SW 1271 (cell line): ENCODE results near the gene SORCS2.
A peak's percentile ranks its signal among the peaks of the same experiment; 100 is the strongest.

ENCODE experiments used
- DNase-seq, 2 experiments: peaks; one replicate each; lab custom pipeline; 2025; lab: John Stamatoyannopoulos, UW

SORCS2 gene

GRCh38 chr4:7244331-7244665 lies 52.0 kb downstream of the SORCS2 start:
- DNase-seq: no peak

GRCh38 chr4:7244751-7245320 lies 52.5 kb downstream of the SORCS2 start:
- DNase-seq: no peak

DNA sequence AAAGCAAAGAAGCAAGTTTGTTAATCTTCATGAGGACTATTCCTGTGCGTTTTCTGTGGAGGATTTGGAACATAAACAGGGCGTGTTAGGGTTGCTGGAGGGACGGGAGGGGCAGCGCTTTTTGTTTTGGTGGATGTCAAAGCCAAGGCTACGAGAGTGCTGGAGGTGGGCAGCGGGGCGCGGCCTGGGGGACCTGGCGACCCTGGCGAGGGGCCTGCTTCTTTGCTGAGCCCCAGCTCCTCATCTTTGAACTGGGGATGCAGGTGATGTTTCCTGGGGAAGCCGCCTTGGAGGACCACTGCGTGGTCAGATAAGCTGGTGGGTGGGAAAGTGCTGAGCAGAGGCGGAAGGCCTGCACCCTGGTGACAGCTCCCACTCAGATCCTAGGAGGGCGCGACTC lies 55.2 kb downstream of the SORCS2 start:
- DNase-seq: no peak

DNA sequence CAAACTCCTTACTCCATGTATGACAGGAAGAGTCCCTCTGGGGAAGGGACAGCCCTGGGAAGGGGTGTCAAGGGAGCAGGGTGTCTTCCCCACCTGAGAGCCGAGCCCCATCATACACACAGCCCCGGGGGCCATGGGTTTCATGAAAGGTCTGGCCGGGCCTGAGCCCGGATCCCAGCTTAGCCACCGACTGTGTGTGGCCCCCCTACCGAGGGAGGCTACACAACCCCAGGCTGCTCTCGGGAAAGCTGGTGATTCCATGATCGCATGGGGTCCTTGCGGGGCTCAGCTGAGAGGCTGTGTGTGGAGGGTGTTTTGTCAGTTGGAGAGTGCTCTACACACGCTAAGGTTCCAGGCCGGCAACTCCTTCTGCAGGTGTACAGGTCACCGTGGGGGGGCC lies 55.6 kb downstream of the SORCS2 start:
- DNase-seq: no peak

GRCh38 chr4:7248857-7249256 lies 56.5 kb downstream of the SORCS2 start:
- no peak for DNase-seq

DNA sequence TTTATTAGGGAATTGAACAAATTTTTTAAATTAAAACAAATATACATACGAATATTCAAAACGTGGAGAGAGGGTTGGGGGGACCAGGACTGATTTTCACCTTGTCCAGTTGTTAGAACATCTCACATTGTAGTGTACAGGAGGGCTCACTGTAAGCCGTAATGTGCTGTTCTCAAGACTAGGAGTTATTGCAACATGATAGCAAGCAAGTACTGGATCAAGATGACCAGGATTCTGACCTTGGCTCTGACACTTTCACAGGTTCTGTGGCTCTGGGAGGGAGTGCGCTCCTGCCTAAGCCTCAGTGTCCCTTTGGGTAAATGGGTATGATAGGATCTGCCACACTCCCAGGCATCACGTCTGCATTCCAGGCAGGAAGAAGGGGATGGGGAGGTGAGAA lies 59.0 kb downstream of the SORCS2 start:
- no peak for DNase-seq

DNA sequence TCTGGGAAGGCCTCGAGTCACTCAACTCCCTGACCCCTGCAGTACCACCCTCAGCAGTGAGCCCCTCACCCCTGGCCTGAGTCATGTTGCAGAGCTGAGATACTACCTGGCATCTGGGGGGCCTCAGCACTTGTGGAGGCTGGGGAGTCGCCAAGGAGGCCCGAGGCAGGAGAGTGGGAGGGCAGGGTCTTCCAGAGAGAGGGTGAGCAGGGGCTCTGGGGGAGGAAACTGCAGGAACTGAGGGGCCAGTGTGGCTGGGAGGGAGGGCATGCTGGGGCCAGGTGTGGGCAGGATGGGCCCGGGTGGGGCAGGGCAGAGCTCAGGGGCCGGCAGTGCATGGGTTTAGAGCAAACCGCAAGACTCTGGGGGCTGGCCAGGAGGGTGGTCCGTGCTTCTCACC lies 59.7 kb downstream of the SORCS2 start:
- no peak for DNase-seq

DNA sequence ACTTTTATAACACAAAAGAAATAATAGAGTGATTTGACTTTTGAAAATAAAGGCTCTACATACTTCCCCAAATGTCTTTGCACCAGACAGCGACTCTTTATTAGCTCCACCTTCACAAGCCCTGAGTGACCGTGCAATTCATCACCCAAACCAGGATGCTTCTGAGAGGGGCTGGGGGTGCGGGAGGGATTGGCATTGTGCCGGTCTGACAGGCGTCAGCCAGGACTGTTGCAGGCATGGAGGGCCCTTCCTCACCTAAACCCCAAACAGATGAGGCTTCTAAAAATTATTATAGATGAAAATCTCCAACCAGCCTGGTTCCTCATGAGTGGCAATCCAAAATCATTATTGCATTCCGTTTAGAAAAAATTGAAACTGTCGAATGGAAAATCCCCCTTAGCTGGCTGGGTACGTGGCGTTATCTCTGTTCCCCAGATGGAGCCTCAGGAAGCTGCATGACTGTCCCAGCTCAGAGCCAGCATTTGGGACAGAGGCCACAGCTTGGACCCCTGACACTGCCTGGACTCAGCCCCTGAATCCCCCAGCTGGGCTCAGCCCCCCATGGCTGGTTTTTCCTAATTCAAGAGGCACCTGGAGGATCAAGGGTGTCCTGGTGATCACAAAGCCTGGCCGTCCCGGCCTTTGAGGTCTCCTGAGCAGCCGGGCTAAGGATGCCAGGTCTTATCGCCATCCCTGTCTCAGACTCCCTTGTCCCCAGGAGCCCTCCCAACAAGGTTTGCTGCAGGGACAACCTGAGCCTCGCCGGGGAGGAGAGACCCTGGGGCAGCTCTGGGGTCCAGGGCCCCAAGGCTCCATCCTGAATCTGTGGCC lies 60.4 kb downstream of the SORCS2 start:
- no peak for DNase-seq

- no peak for DNase-seq
These were observed 61.0 kb downstream of the SORCS2 start for GRCh38 chr4:7253341-7253700.

GRCh38 chr4:7253837-7254236 lies 61.5 kb downstream of the SORCS2 start:
- DNase-seq: no peak

DNA sequence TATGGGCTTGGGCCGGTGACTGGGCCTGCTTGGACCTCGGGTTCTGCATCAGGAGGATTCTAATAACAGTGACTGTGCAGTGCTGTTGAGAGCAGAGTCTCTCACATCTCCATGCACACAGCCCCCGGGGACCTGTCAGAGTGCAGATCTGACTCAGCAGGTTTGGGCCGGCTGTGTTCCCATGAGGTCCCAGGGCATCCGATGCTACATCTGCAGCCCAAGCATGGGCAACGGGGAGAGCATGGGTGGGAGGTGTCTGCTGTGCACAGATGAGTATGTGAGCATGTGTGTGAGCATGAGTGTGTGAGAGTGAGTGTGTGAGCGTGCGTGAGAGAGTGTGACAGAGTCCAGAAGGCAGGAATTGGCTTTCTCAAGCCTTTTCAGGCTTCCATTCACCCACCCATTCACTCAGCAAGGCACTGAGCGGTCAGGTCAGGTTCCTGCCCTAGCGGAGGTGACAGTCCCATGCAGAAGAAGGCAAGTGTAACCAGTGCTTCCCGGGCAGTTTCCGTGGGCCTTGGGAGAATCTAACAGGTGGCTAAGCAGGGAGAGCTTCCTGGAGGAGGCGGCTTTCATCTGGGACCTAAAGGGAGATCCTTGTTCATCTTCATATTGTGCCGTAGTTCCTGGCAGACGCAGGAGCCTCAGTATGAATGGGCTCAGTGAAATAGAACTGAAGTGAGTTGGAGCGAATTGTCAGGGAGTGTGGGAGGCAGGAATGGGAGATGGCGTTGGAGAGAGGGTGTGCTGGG lies 62.6 kb downstream of the SORCS2 start:
- no peak for DNase-seq

DNA sequence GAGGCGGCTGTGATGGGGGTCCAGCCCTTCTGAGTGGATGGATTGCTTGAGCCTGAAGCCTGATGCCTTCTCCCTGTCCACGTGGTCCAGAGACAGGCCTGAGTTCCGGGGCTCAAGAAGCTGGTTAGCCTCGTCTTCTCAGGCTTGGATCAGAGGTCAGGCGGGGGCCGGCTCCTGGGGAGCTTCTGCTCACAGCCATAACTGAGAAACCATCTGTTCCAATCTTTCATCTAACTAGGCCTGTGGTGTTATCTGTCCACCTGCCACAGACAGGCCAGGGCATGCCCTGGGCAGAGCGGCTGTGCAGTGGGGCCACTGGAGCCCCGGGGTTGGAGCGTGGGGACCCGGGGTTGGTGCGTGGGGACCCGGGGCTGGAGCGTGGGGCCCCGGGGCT lies 63.1 kb downstream of the SORCS2 start:
- DNase-seq: no peak

DNA sequence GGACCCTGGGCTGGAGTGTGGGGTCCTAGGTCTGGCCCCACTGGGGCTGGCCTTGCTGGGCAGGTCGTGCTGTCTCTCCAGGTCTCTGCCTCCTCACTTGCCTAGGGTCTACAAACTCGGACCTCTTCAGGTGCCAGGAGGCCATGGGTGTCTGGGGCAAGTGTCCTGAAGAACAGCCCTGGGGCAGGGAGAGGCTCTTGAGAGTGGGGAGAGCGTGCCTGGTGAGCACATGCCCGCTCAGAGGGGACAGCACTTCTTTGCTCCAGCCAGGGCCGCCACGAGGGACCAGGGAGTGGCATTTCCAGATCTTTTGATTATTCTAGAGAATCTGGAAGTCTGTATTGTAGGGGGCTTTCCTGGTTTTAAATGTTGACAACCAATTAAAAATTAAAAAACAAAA lies 63.7 kb downstream of the SORCS2 start:
- no peak for DNase-seq

GRCh38 chr4:7256984-7257810 lies 64.9 kb downstream of the SORCS2 start:
- DNase-seq: no peak

DNA sequence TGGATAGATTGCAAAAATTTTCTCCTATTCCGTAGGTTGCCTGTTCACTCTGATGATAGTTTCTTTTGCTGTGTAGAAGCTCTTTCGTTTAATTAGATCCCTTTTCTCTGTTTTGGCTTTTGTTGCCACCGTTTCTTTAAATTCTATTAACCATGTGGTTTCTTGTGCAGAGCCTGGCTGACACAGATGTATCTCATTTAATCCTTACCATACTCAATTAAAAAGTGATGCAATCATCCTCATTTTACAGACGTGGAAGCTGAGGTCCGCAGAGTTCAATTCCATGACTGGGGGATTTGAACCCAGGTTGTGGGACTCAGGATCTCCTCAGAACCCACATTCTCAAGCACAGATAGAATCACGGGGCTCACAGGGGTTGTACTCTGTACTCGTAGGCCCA lies 66.7 kb downstream of the SORCS2 start:
- DNase-seq: no peak

GRCh38 chr4:7260569-7260968 lies 68.2 kb downstream of the SORCS2 start:
- DNase-seq: no peak

GRCh38 chr4:7261087-7261486 lies 68.7 kb downstream of the SORCS2 start:
- DNase-seq: no peak

GRCh38 chr4:7261536-7261935 lies 69.2 kb downstream of the SORCS2 start:
- DNase-seq: no peak

DNA sequence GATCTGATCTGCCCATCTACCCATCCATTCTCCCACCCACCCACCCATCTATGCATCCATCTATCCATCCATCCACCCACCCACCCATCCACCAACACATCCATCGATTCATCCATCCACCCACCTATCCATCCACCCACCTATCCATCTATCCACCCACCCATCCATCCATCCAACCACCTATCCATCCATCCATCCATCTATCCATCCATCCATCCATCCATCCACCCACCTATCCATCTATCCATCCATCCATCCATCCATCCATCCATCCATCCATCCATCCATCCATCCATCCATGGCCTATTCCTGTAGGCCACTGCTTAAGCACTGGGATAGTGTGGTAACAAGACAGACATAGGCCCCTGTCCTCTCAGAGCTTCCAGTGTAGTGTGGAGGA lies 69.8 kb downstream of the SORCS2 start:
- no peak for DNase-seq

GRCh38 chr4:7263166-7263565 lies 70.8 kb downstream of the SORCS2 start:
- no peak for DNase-seq

DNA sequence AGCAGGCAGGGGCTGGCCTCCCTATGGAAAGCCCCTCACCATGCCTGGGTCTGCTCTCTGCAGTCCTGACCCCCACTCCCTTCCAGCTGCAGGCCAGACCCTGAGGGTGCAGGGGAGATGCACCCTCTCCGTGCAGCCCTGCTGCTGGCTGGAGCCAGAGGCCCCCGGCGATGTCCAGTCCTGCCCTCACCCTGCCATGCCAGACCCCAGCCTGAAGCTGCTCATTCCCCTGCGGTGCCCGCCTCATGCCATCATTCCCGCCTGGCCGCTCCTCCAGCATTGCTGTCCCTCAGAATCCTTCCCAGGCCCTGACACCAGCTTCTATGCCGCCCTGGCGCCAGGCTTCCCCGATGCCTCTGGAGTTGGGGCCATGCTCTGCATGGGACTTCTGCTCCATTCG lies 72.4 kb downstream of the SORCS2 start:
- no peak for DNase-seq

- peak; percentile 19 to 56 for DNase-seq
These were observed 74.4 kb downstream of the SORCS2 start for GRCh38 chr4:7266525-7267292.
